ENCODE data around the gene SLC9A6. TPM values are rescaled to one million over a fixed set of nuclear protein-coding genes. Genes with fewer than 3 reads are reported as not detected.
A peak's percentile ranks its signal among the peaks of the same experiment; 100 is the strongest.

SLC9A6 gene
- total and polyA plus RNA-seq, 2 experiments from 2014 or later, result 7.2 to 17.1 TPM

- Mint-ChIP-seq H3K36me3 (ENCODE audit: low read depth) (no peaks in the 10 kb centered on the region; the same call in 2 of the 3 replicates), H3K27ac (peak overlapping the region; percentile 24), H3K27me3 (ENCODE audit: insufficient read depth, low read depth, poor library complexity) (peaks cover 1% of the 10 kb centered on the region), H3K9me3 (no peaks in the 10 kb centered on the region), H3K4me3 (peak overlapping the region; percentile 80), H3K4me1 (peaks cover 26% of the 10 kb centered on the region)
- DNase-seq (ENCODE audit: low spot score) (no peak), ATAC-seq (peak; percentile 17)
- Histone ChIP-seq H3K36me3 (ENCODE audit: insufficient read depth) (no peaks in the 10 kb centered on the region), H3K9me2 (ENCODE audit: insufficient read depth) (no peaks in the 10 kb centered on the region), H3K4me3 (peak overlapping the region; percentile 72), H3K79me2 (replicated peaks; ENCODE audit: insufficient read depth) (peaks cover 44% of the 10 kb centered on the region), H4K20me1 (replicated peaks; ENCODE audit: insufficient read depth) (no peaks in the 10 kb centered on the region; the same call in 1 of the 2 replicates), H3K27ac (ENCODE audit: low read depth) (peak overlapping the region; percentile 80; the same call in 1 of the 2 replicates), H3F3A (replicated peaks; ENCODE audit: low read depth) (no peaks in the 10 kb centered on the region), H2AFZ (peak overlapping the region; percentile 81), H3K27me3 (ENCODE audit: insufficient read depth) (no peaks in the 10 kb centered on the region), H3K4me1 (ENCODE audit: insufficient read depth) (0 out of 2 replicates have a peak, but pooled peaks cover 7% of the 10 kb centered on the region), H3K4me2 (peak overlapping the region; percentile 70)
- TF ChIP-seq STAT1 (IDR thresholded peaks at IDR 0.05; ENCODE audit: unreplicated experiment) (no peak), NANOG (IDR thresholded peaks at IDR 0.05; ENCODE audit: borderline replicate concordance) (no peak), CREB1 (CRISPR knock-in tag; IDR thresholded peaks at IDR 0.05; ENCODE audit: low read depth) (no peak), ZNF114 (CRISPR knock-in tag; IDR thresholded peaks at IDR 0.05) (no peak), ETS1 (IDR thresholded peaks at IDR 0.05) (no peak), EZH2 (IDR thresholded peaks at IDR 0.05; ENCODE audit: low read depth, unreplicated experiment) (no peak), ZNF462 (CRISPR knock-in tag; IDR thresholded peaks at IDR 0.05) (no peak), REST (IDR thresholded peaks at IDR 0.05; ENCODE audit: unreplicated experiment) (no peak), POLR2AphosphoS5 (IDR thresholded peaks at IDR 0.05; ENCODE audit: low read depth) (no peak), CTCF (conservative IDR thresholded peaks at IDR 0.05; ENCODE audit: low read depth in 2 of 2) (no peak), ZNF331 (CRISPR knock-in tag; IDR thresholded peaks at IDR 0.05; ENCODE audit: low read depth) (no peak), EZH2phosphoT487 (IDR thresholded peaks at IDR 0.05; ENCODE audit: unreplicated experiment) (no peak), JUNB (IDR thresholded peaks at IDR 0.05; ENCODE audit: unreplicated experiment) (no peak)
Observed at GRCh38 chrX:135984791-135985156, 461 bp upstream of the SLC9A6 start.
